Measurements from ENCODE around the gene GRIP1.
"Not testable (repeated sequence)": the region's sequence is repeated elsewhere in the genome, so short reads cannot be mapped to it uniquely, and the experiment has no call there.

The GRIP1 gene

GRCh38 chr12:66309606-66310005 is 369.3 kb downstream of the GRIP1 start:
- DNase-seq: no peak

- DNase-seq: no peak
Measured at GRCh38 chr12:66304296-66304900, 374.5 kb downstream of the GRIP1 start.

GRCh38 chr12:66303316-66303804 is 375.5 kb downstream of the GRIP1 start:
- not testable (repeated sequence) for DNase-seq

- no peak for DNase-seq
Measured at GRCh38 chr12:66302827-66303169, 376.1 kb downstream of the GRIP1 start.

- DNase-seq: peak; percentile 89
Measured at GRCh38 chr12:66301944-66302826, 376.7 kb downstream of the GRIP1 start, which contains the start of gene HELB. Gene HELB, plus strand, starts transcription at chr12:66302493. Its CDS starts 111 bp downstream, at chr12:66302604.

GRCh38 chr12:66297923-66298322 is 381.0 kb downstream of the GRIP1 start:
- DNase-seq: no peak
